Kidney epithelial cell (primary cell): Measurements from ENCODE around the gene ZBTB3. TPM values are rescaled to one million over a fixed set of nuclear protein-coding genes. Genes with fewer than 3 reads are reported as not detected.

ENCODE experiments used
- DNase-seq: peaks from one replicate; pipeline ENCODE4 v3.0.0-alpha.2; 2010; ENCODE audit warnings: low read depth
- H3K27me3 ChIP-seq: 2 replicates; pipeline ENCODE4 v1.6.0; 2011; ENCODE audit warnings: low read length; ENCODE audit not compliant: control insufficient read depth, insufficient read depth
- H3K36me3 ChIP-seq: 2 replicates; pipeline ENCODE4 v1.5.1; 2011; ENCODE audit warnings: low read length; ENCODE audit not compliant: control insufficient read depth, insufficient read depth
- H3K4me3 ChIP-seq: 2 replicates; pipeline ENCODE4 v1.5.1; 2011; ENCODE audit warnings: low read depth, mild to moderate bottlenecking, control low read depth, low read length
- CTCF ChIP-seq: IDR thresholded peaks from 2 replicates; pipeline ENCODE4 v1.5.1; 2011; ENCODE audit warnings: mild to moderate bottlenecking, moderate library complexity, low read length, control low read depth, inconsistent platforms; ENCODE audit not compliant: insufficient read depth, poor library complexity, severe bottlenecking
- total RNA-seq: library from RNA; depleted of rRNA; stranded (reverse); fragments of >200 nt; gene quantifications from 2 replicates; pipeline ENCODE4 v1.2.3, GENCODE V29; 2015

Gene ZBTB3
- total RNA-seq, 1 donor from 2014 or later, result 17.3 TPM

GRCh38 chr11:62702246-62702645 lies 51.7 kb downstream of the ZBTB3 start:
- no peak for DNase-seq
- no peak for TF ChIP-seq CTCF
- no peak overlapping the region for H3K4me3 ChIP-seq
- H3K36me3 ChIP-seq, result no peaks in the 10 kb centered on the region
- H3K27me3 ChIP-seq, result no peaks in the 10 kb centered on the region

Other genes starting within 250 kb of the ZBTB3 start
- gene AHNAK, start 207.4 kb downstream of the ZBTB3 start, total RNA-seq, result 224 and 226 TPM in 2 replicates
- 2,411 and 2,583 TPM in 2 replicates for gene EEF1G, start 180.3 kb downstream of the ZBTB3 start, total RNA-seq
- gene TUT1, start 162.6 kb downstream of the ZBTB3 start, total RNA-seq, result 15.0 and 15.2 TPM in 2 replicates
- gene MTA2, start 152.3 kb downstream of the ZBTB3 start, total RNA-seq, result 136 and 137 TPM in 2 replicates
- 20.9 and 21.1 TPM in 2 replicates for gene EML3, start 141.4 kb downstream of the ZBTB3 start, total RNA-seq
- gene ROM1, start 140.9 kb downstream of the ZBTB3 start, total RNA-seq, result 0.55 and 1.4 TPM in 2 replicates
- 68.7 and 80.8 TPM in 2 replicates for gene B3GAT3, start 132.2 kb downstream of the ZBTB3 start, total RNA-seq
- gene GANAB, start 107.5 kb downstream of the ZBTB3 start, total RNA-seq, result 271 and 300 TPM in 2 replicates
- gene INTS5, start 100.9 kb downstream of the ZBTB3 start, total RNA-seq, result 26.9 and 36.4 TPM in 2 replicates
- 64.8 and 76.5 TPM in 2 replicates for gene C11orf98, start 89.0 kb downstream of the ZBTB3 start, total RNA-seq
- 3.4 and 4.0 TPM in 2 replicates for gene CSKMT, start 88.8 kb downstream of the ZBTB3 start, total RNA-seq
- 8.0 and 8.1 TPM in 2 replicates for gene UQCC3, start 82.5 kb downstream of the ZBTB3 start, total RNA-seq
- gene LBHD1, start 81.9 kb downstream of the ZBTB3 start, total RNA-seq, result 4.1 and 4.6 TPM in 2 replicates
- gene UBXN1, start 75.1 kb downstream of the ZBTB3 start, total RNA-seq, result 289 and 321 TPM in 2 replicates
- gene LRRN4CL, start 64.6 kb downstream of the ZBTB3 start, total RNA-seq, result 0.25 TPM in 1 of 2 replicates, not detected in the other
- gene BSCL2, start 46.7 kb downstream of the ZBTB3 start, total RNA-seq, result 45.2 and 56.1 TPM in 2 replicates
- gene GNG3, start 46.5 kb downstream of the ZBTB3 start, total RNA-seq, result not detected in 2 replicates
- 12.8 and 14.3 TPM in 2 replicates for gene HNRNPUL2, start 26.7 kb downstream of the ZBTB3 start, total RNA-seq
- 37.5 and 38.6 TPM in 2 replicates for gene TTC9C, start 25.7 kb downstream of the ZBTB3 start, total RNA-seq
- 98.3 and 120 TPM in 2 replicates for gene POLR2G, start 7.4 kb upstream of the ZBTB3 start, total RNA-seq
- gene TAF6L, start 17.2 kb upstream of the ZBTB3 start, total RNA-seq, result 19.4 and 29.1 TPM in 2 replicates
- gene TMEM179B, start 33.2 kb upstream of the ZBTB3 start, total RNA-seq, result 66.7 and 72.5 TPM in 2 replicates
- gene TMEM223, start 37.8 kb upstream of the ZBTB3 start, total RNA-seq, result 32.8 and 41.3 TPM in 2 replicates
- gene NXF1, start 51.3 kb upstream of the ZBTB3 start, total RNA-seq, result 40.9 and 41.4 TPM in 2 replicates
- gene STX5, start 77.9 kb upstream of the ZBTB3 start, total RNA-seq, result 30.2 and 34.3 TPM in 2 replicates
- gene TEX54, start 78.7 kb upstream of the ZBTB3 start, total RNA-seq, result not detected in 2 replicates
- 90.2 and 92.8 TPM in 2 replicates for gene WDR74, start 85.4 kb upstream of the ZBTB3 start, total RNA-seq
- 441 and 475 TPM in 2 replicates for gene SLC3A2, start 126.7 kb upstream of the ZBTB3 start, total RNA-seq
- gene CHRM1, start 167.2 kb upstream of the ZBTB3 start, total RNA-seq, result not detected in 2 replicates
- not detected in 2 replicates for gene SLC22A6, start 230.8 kb upstream of the ZBTB3 start, total RNA-seq